ENCODE results near the gene KCTD10.

The KCTD10 gene

GRCh38 chr12:109473006-109473405, 4.1 kb downstream of the KCTD10 start:
- no peak for DNase-seq

GRCh38 chr12:109469517-109469916, 7.6 kb downstream of the KCTD10 start:
- DNase-seq: no peak

- DNase-seq: no peak
These were observed 9.0 kb downstream of the KCTD10 start for GRCh38 chr12:109467978-109468676.

- no peak for DNase-seq
These were observed 10.3 kb downstream of the KCTD10 start for GRCh38 chr12:109466821-109467220.

- no peak for DNase-seq
These were observed 10.8 kb downstream of the KCTD10 start for GRCh38 chr12:109466305-109466704.

- no peak for DNase-seq
These were observed 12.3 kb downstream of the KCTD10 start for GRCh38 chr12:109464642-109465351.

- no peak for DNase-seq
These were observed 13.3 kb downstream of the KCTD10 start for GRCh38 chr12:109463756-109464155.

GRCh38 chr12:109462868-109463692, 14.0 kb downstream of the KCTD10 start:
- DNase-seq: no peak

GRCh38 chr12:109461846-109462756, 15.0 kb downstream of the KCTD10 start:
- DNase-seq: no peak

- no peak for DNase-seq
These were observed 15.9 kb downstream of the KCTD10 start for GRCh38 chr12:109461049-109461845.

- DNase-seq: no peak
These were observed 16.6 kb downstream of the KCTD10 start for GRCh38 chr12:109460538-109460937.

GRCh38 chr12:109459247-109459646, 17.9 kb downstream of the KCTD10 start:
- DNase-seq: no peak

- DNase-seq: no peak
These were observed 18.3 kb downstream of the KCTD10 start for GRCh38 chr12:109458771-109459208.

GRCh38 chr12:109458086-109458485, 19.0 kb downstream of the KCTD10 start:
- DNase-seq: no peak

- DNase-seq: no peak
These were observed 21.4 kb downstream of the KCTD10 start for GRCh38 chr12:109455706-109456105.

GRCh38 chr12:109452489-109452888, 24.6 kb downstream of the KCTD10 start:
- DNase-seq: no peak

- DNase-seq: no peak
These were observed 25.7 kb downstream of the KCTD10 start for GRCh38 chr12:109451400-109451799.

- DNase-seq: no peak
These were observed 26.1 kb downstream of the KCTD10 start for GRCh38 chr12:109450980-109451379.

GRCh38 chr12:109449845-109450532, 27.1 kb downstream of the KCTD10 start:
- DNase-seq: no peak

- DNase-seq: no peak
These were observed 28.3 kb downstream of the KCTD10 start for GRCh38 chr12:109448707-109449390.
